ENCODE measurements around the gene TBL1XR1. TPM values are rescaled to one million over a fixed set of nuclear protein-coding genes. Genes with fewer than 3 reads are reported as not detected.

The TBL1XR1 gene
- total RNA-seq, 1 experiment from 2014 or later = 77.6 TPM

- Histone ChIP-seq H3K79me2 (ENCODE audit: low read length) (peaks cover 98% of the 10 kb centered on the region), H3F3A (ENCODE audit: low read length, unreplicated experiment) (no peaks in the 10 kb centered on the region), H2AFZ (ENCODE audit: low read length) (no peak overlapping the region), H3K9ac (ENCODE audit: low read length) (no peak overlapping the region), H4K20me1 (ENCODE audit: low read length) (peaks cover 11% of the 10 kb centered on the region), H3K4me3 (ENCODE audit: low read length) (no peak overlapping the region), H3K36me3 (ENCODE audit: low read depth, low read length) (peaks cover 4% of the 10 kb centered on the region; the same call in 1 of the 2 replicates), H3K4me1 (ENCODE audit: insufficient read depth, low read length) (peaks cover 7% of the 10 kb centered on the region), H3K27ac (ENCODE audit: low read length) (no peak overlapping the region), H3K27me3 (ENCODE audit: low read length) (no peaks in the 10 kb centered on the region), H3K4me2 (ENCODE audit: low read length) (no peak overlapping the region), H3K9me2 (replicated peaks; ENCODE audit: low read length) (no peaks in the 10 kb centered on the region), H3K9me3 (ENCODE audit: low read length) (no peaks in the 10 kb centered on the region)
- DNase-seq = no peak
- intact Hi-C loops (cut with micrococcal nuclease) = no loop called here
- no peak for ATAC-seq
- TF ChIP-seq EZH2 (IDR thresholded peaks at IDR 0.05; ENCODE audit: low read length, unreplicated experiment) (no peak), CTCF (conservative IDR thresholded peaks at IDR 0.05; ENCODE audit: low read depth, low read length) (no peak), EZH2phosphoT487 (IDR thresholded peaks at IDR 0.05; ENCODE audit: borderline replicate concordance, low read length) (no peak)
- no TSS peak for BruUV-seq (replicated peaks)
- POLR2A ChIA-PET (ENCODE audit: unreplicated experiment) = no interaction called here
- CTCF ChIA-PET = no interaction called here
Measured at GRCh38 chr3:177158461-177158860, 38.8 kb downstream of the TBL1XR1 start.

GRCh38 chr3:177157492-177157891 is 39.8 kb downstream of the TBL1XR1 start:
- Histone ChIP-seq H3K79me2 (ENCODE audit: low read length) (peaks cover 98% of the 10 kb centered on the region), H3K27ac (ENCODE audit: low read length) (no peak overlapping the region), H3K9me3 (ENCODE audit: low read length) (no peaks in the 10 kb centered on the region), H3K9me2 (replicated peaks; ENCODE audit: low read length) (no peaks in the 10 kb centered on the region), H3K27me3 (ENCODE audit: low read length) (no peaks in the 10 kb centered on the region), H3K36me3 (ENCODE audit: low read depth, low read length) (peaks cover 4% of the 10 kb centered on the region; the same call in 1 of the 2 replicates), H2AFZ (ENCODE audit: low read length) (no peak overlapping the region), H3K4me3 (ENCODE audit: low read length) (no peak overlapping the region), H3F3A (ENCODE audit: low read length, unreplicated experiment) (no peaks in the 10 kb centered on the region), H3K4me1 (ENCODE audit: insufficient read depth, low read length) (peaks cover 7% of the 10 kb centered on the region), H4K20me1 (ENCODE audit: low read length) (peaks cover 11% of the 10 kb centered on the region), H3K9ac (ENCODE audit: low read length) (no peak overlapping the region), H3K4me2 (ENCODE audit: low read length) (no peak overlapping the region)
- POLR2A ChIA-PET (ENCODE audit: unreplicated experiment) = no interaction called here
- TF ChIP-seq EZH2phosphoT487 (IDR thresholded peaks at IDR 0.05; ENCODE audit: borderline replicate concordance, low read length) = no peak
- intact Hi-C loops (cut with micrococcal nuclease) = no loop called here
- ATAC-seq (no peak), DNase-seq (no peak)
- BruUV-seq (replicated peaks) = no TSS peak
- CTCF ChIA-PET = no interaction called here

GRCh38 chr3:177154733-177155132 is 42.5 kb downstream of the TBL1XR1 start:
- H3K9me3 ChIP-seq (ENCODE audit: low read length) = no peaks in the 10 kb centered on the region
- H3K79me2 ChIP-seq (ENCODE audit: low read length) = peaks cover 98% of the 10 kb centered on the region
- peaks cover 18% of the 10 kb centered on the region for H3K4me1 ChIP-seq (ENCODE audit: insufficient read depth, low read length)
- H3K36me3 ChIP-seq (ENCODE audit: low read depth, low read length) = no peaks in the 10 kb centered on the region
- no TSS peak for BruUV-seq (replicated peaks)
- H4K20me1 ChIP-seq (ENCODE audit: low read length) = peaks cover 25% of the 10 kb centered on the region
- POLR2A ChIA-PET (ENCODE audit: unreplicated experiment) = no interaction called here
- H3F3A ChIP-seq (ENCODE audit: low read length, unreplicated experiment) = no peaks in the 10 kb centered on the region
- intact Hi-C loops (cut with micrococcal nuclease) = no loop called here
- no peak overlapping the region for H3K4me3 ChIP-seq (ENCODE audit: low read length)
- CTCF ChIA-PET = no interaction called here
- TF ChIP-seq CTCF (conservative IDR thresholded peaks at IDR 0.05; ENCODE audit: low read depth, low read length) (no peak), EZH2 (IDR thresholded peaks at IDR 0.05; ENCODE audit: low read length, unreplicated experiment) (no peak), EZH2phosphoT487 (IDR thresholded peaks at IDR 0.05; ENCODE audit: borderline replicate concordance, low read length) (no peak)
- no peak overlapping the region for H3K4me2 ChIP-seq (ENCODE audit: low read length)
- no peaks in the 10 kb centered on the region for H3K27me3 ChIP-seq (ENCODE audit: low read length)
- ATAC-seq = no peak
- H3K9ac ChIP-seq (ENCODE audit: low read length) = no peak overlapping the region
- no peak overlapping the region for H3K27ac ChIP-seq (ENCODE audit: low read length)
- H2AFZ ChIP-seq (ENCODE audit: low read length) = no peak overlapping the region
- DNase-seq = no peak
- H3K9me2 ChIP-seq (replicated peaks; ENCODE audit: low read length) = no peaks in the 10 kb centered on the region

Data from PC-3 (cell line).